Fibroblast of skin of back (primary cell): ENCODE measurements around the gene CFAP77.

Source experiments
- DNase-seq: peaks from one replicate; pipeline ENCODE4 v3.0.0-alpha.2; 2013

CFAP77 gene

GRCh38 chr9:132520612-132521011, 110.6 kb downstream of the CFAP77 start:
- DNase-seq: no peak

GRCh38 chr9:132525308-132526023, 115.5 kb downstream of the CFAP77 start:
- DNase-seq: no peak

GRCh38 chr9:132531195-132531594, 121.2 kb downstream of the CFAP77 start:
- DNase-seq: no peak

GRCh38 chr9:132531710-132532570, 121.9 kb downstream of the CFAP77 start:
- no peak for DNase-seq

- DNase-seq: no peak
Observed at GRCh38 chr9:132534832-132535231, 124.8 kb downstream of the CFAP77 start.

- DNase-seq: no peak
Observed at GRCh38 chr9:132536124-132536523, 126.1 kb downstream of the CFAP77 start.

GRCh38 chr9:132537352-132537751, 127.3 kb downstream of the CFAP77 start:
- no peak for DNase-seq

- no peak for DNase-seq
Observed at GRCh38 chr9:132538071-132538470, 128.1 kb downstream of the CFAP77 start.

GRCh38 chr9:132539096-132539495, 129.1 kb downstream of the CFAP77 start:
- no peak for DNase-seq

- DNase-seq: no peak
Observed at GRCh38 chr9:132541051-132541450, 131.0 kb downstream of the CFAP77 start.

- DNase-seq: no peak
Observed at GRCh38 chr9:132541870-132542830, 132.1 kb downstream of the CFAP77 start.

- no peak for DNase-seq
Observed at GRCh38 chr9:132543251-132543650, 133.2 kb downstream of the CFAP77 start.

GRCh38 chr9:132543960-132544359, 133.9 kb downstream of the CFAP77 start:
- DNase-seq: no peak

GRCh38 chr9:132545578-132545977, 135.6 kb downstream of the CFAP77 start:
- DNase-seq: no peak

GRCh38 chr9:132546148-132547051, 136.4 kb downstream of the CFAP77 start:
- DNase-seq: peak; percentile 41

GRCh38 chr9:132547052-132547431, 137.0 kb downstream of the CFAP77 start:
- no peak for DNase-seq

GRCh38 chr9:132547436-132547835, 137.4 kb downstream of the CFAP77 start:
- DNase-seq: no peak

- DNase-seq: no peak
Observed at GRCh38 chr9:132547976-132548730, 138.1 kb downstream of the CFAP77 start.

GRCh38 chr9:132548751-132549640, 139.0 kb downstream of the CFAP77 start:
- peak; percentile 26 for DNase-seq

- DNase-seq: no peak
Observed at GRCh38 chr9:132551556-132551955, 141.5 kb downstream of the CFAP77 start.
